A172 (cell line): ENCODE data around the gene TRPC5OS. TPM values are rescaled to one million over a fixed set of nuclear protein-coding genes. Genes with fewer than 3 reads are reported as not detected.

Experiments
- DNase-seq: peaks from one replicate; pipeline ENCODE4 v3.0.0-alpha.2; 2015; ENCODE audit warnings: low spot score
- total RNA-seq: library from RNA; depleted of rRNA; stranded (reverse); fragments of >200 nt; shearing (Covaris generic); gene quantifications from 2 replicates; pipeline ENCODE4 v1.2.3, GENCODE V29; 2014; rRNA removed

Gene TRPC5OS
- total RNA-seq, 1 experiment from 2014 or later, result not detected

GRCh38 chrX:111896148-111896547 is 20.2 kb downstream of the TRPC5OS start:
- no peak for DNase-seq

- DNase-seq, result no peak
These were observed 38.6 kb downstream of the TRPC5OS start for GRCh38 chrX:111914398-111915090.

GRCh38 chrX:111917591-111917990 is 41.6 kb downstream of the TRPC5OS start:
- no peak for DNase-seq

DNA sequence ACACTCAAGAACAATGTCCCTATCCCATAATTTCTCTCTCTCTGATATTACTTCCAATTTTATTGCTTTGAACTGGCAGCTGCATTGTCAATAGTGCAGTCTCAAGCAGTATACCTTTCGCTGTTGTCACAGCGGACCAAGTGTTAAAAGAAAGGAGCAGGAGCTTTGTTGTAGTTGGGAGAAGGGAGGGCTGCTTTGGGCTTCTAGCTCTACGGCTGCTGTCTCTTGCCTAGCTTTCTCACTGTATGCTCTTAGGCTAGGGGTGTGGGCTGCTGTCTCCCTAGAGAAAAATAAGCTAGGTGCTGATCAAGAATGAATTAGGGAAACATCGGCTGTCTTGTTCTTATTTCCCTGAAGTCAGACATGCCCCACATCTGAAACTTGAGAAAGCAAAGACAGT is 52.5 kb downstream of the TRPC5OS start:
- DNase-seq, result no peak

Other genes with a start within 250 kb of the TRPC5OS start
- gene ALG13, start 195.0 kb upstream of the TRPC5OS start, total RNA-seq, result 24.7 and 28.0 TPM in 2 replicates
- not detected in 2 replicates for gene TRPC5, start 206.6 kb downstream of the TRPC5OS start, total RNA-seq
- gene RTL4, start 206.8 kb downstream of the TRPC5OS start, total RNA-seq, result not detected in 2 replicates